Measurements from ENCODE around the gene SNU13. TPM values are rescaled to one million over a fixed set of nuclear protein-coding genes. Genes with fewer than 3 reads are reported as not detected.

The SNU13 gene
- polyA plus RNA-seq, 1 donor from 2014 or later = 192 TPM

GRCh38 chr22:41681616-41682015, 7.1 kb downstream of the SNU13 start:
- Histone ChIP-seq H3K9me3 (ENCODE audit: low read length) (no peaks in the 10 kb centered on the region), H3K9me2 (ENCODE audit: insufficient read depth, low read length) (no peaks in the 10 kb centered on the region), H3K27ac (ENCODE audit: low read length) (peak overlapping the region; percentile 89), H3K79me2 (replicated peaks; ENCODE audit: insufficient read depth, low read length) (peaks cover 22% of the 10 kb centered on the region), H3K9ac (ENCODE audit: low read length) (peak overlapping the region; percentile 76), H3K4me3 (ENCODE audit: low read length) (peak overlapping the region; percentile 79), H2AFZ (ENCODE audit: low read depth, low read length) (no peak overlapping the region), H3K4me2 (ENCODE audit: low read length) (peak overlapping the region; percentile 44), H3F3A (ENCODE audit: insufficient read depth, low read length, poor library complexity, severe bottlenecking) (no peaks in the 10 kb centered on the region), H4K20me1 (ENCODE audit: insufficient read depth) (no peaks in the 10 kb centered on the region), H3K27me3 (ENCODE audit: insufficient read depth, low read depth, low read length) (no peaks in the 10 kb centered on the region), H3K36me3 (ENCODE audit: insufficient read depth, low read length) (no peaks in the 10 kb centered on the region)
- TF ChIP-seq RAD21 (conservative IDR thresholded peaks at IDR 0.05) = no peak

DNA sequence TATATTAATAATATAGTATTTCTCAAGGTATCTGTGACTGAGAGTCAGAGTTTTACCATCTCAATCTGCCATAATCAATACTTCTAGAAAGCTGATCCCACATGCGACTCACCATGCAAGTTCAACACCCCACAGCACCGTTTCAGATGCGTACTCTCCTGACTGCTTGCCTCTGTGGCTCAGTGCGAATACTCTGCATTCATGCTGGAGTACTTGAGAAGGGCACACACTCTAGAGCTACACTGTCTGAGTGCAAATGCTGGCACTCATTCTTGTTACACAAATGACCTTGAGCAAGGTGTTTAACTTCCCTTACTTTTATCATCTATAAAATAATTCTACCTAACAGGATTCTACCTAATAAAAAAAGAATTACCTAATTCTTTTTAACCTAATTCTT, 12.5 kb downstream of the SNU13 start:
- H3K4me2 ChIP-seq (ENCODE audit: low read length) = no peak overlapping the region
- H3K36me3 ChIP-seq (ENCODE audit: insufficient read depth, low read length) = no peaks in the 10 kb centered on the region
- H3K27me3 ChIP-seq (ENCODE audit: insufficient read depth, low read depth, low read length) = no peaks in the 10 kb centered on the region
- H3K4me3 ChIP-seq (ENCODE audit: low read length) = no peak overlapping the region
- no peak overlapping the region for H2AFZ ChIP-seq (ENCODE audit: low read depth, low read length)
- H3K9me3 ChIP-seq (ENCODE audit: low read length) = no peaks in the 10 kb centered on the region
- no peak overlapping the region for H3K27ac ChIP-seq (ENCODE audit: low read length)
- H3K79me2 ChIP-seq (replicated peaks; ENCODE audit: insufficient read depth, low read length) = peaks cover 7% of the 10 kb centered on the region
- no peak overlapping the region for H3K9ac ChIP-seq (ENCODE audit: low read length)
- H3F3A ChIP-seq (ENCODE audit: insufficient read depth, low read length, poor library complexity, severe bottlenecking) = no peaks in the 10 kb centered on the region
- H4K20me1 ChIP-seq (ENCODE audit: insufficient read depth) = no peaks in the 10 kb centered on the region
- TF ChIP-seq, protein P1, sequence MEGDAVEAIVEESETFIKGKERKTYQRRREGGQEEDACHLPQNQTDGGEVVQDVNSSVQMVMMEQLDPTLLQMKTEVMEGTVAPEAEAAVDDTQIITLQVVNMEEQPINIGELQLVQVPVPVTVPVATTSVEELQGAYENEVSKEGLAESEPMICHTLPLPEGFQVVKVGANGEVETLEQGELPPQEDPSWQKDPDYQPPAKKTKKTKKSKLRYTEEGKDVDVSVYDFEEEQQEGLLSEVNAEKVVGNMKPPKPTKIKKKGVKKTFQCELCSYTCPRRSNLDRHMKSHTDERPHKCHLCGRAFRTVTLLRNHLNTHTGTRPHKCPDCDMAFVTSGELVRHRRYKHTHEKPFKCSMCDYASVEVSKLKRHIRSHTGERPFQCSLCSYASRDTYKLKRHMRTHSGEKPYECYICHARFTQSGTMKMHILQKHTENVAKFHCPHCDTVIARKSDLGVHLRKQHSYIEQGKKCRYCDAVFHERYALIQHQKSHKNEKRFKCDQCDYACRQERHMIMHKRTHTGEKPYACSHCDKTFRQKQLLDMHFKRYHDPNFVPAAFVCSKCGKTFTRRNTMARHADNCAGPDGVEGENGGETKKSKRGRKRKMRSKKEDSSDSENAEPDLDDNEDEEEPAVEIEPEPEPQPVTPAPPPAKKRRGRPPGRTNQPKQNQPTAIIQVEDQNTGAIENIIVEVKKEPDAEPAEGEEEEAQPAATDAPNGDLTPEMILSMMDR (IDR thresholded peaks at IDR 0.05; ENCODE audit: poor library complexity, severe bottlenecking) = no peak
- no peak for TF ChIP-seq TAF1 (IDR thresholded peaks at IDR 0.05; ENCODE audit: low read depth)
- TF ChIP-seq EZH2 (IDR thresholded peaks at IDR 0.05; ENCODE audit: borderline replicate concordance, insufficient read depth, low read length, poor library complexity, severe bottlenecking) = no peak
- TF ChIP-seq EP300 (conservative IDR thresholded peaks at IDR 0.05; ENCODE audit: poor library complexity, severe bottlenecking) = no peak
- TF ChIP-seq SMC3 (conservative IDR thresholded peaks at IDR 0.05; ENCODE audit: poor library complexity) = no peak
- TF ChIP-seq POLR2AphosphoS5 (IDR thresholded peaks at IDR 0.05) = no peak
- no peak for TF ChIP-seq REST (IDR thresholded peaks at IDR 0.05; ENCODE audit: borderline replicate concordance)
- no peak for TF ChIP-seq RAD21 (conservative IDR thresholded peaks at IDR 0.05)
- TF ChIP-seq MXI1 (conservative IDR thresholded peaks at IDR 0.05; ENCODE audit: poor library complexity, severe bottlenecking) = no peak
- H3K9me2 ChIP-seq (ENCODE audit: insufficient read depth, low read length) = no peaks in the 10 kb centered on the region

GRCh38 chr22:41674846-41675340, 13.8 kb downstream of the SNU13 start:
- Histone ChIP-seq H3K9me2 (ENCODE audit: insufficient read depth, low read length) (no peaks in the 10 kb centered on the region), H3K36me3 (ENCODE audit: insufficient read depth, low read length) (no peaks in the 10 kb centered on the region), H3K27me3 (ENCODE audit: insufficient read depth, low read depth, low read length) (no peaks in the 10 kb centered on the region), H3F3A (ENCODE audit: insufficient read depth, low read length, poor library complexity, severe bottlenecking) (no peaks in the 10 kb centered on the region), H4K20me1 (ENCODE audit: insufficient read depth) (no peaks in the 10 kb centered on the region), H3K4me3 (ENCODE audit: low read length) (no peak overlapping the region), H3K4me2 (ENCODE audit: low read length) (no peak overlapping the region), H2AFZ (ENCODE audit: low read depth, low read length) (no peak overlapping the region), H3K27ac (ENCODE audit: low read length) (no peak overlapping the region), H3K79me2 (replicated peaks; ENCODE audit: insufficient read depth, low read length) (no peaks in the 10 kb centered on the region), H3K9ac (ENCODE audit: low read length) (no peak overlapping the region), H3K9me3 (ENCODE audit: low read length) (no peaks in the 10 kb centered on the region)
- TF ChIP-seq SMC3 (conservative IDR thresholded peaks at IDR 0.05; ENCODE audit: poor library complexity) (no peak), EP300 (conservative IDR thresholded peaks at IDR 0.05; ENCODE audit: poor library complexity, severe bottlenecking) (no peak), EZH2 (IDR thresholded peaks at IDR 0.05; ENCODE audit: borderline replicate concordance, insufficient read depth, low read length, poor library complexity, severe bottlenecking) (no peak), TAF1 (IDR thresholded peaks at IDR 0.05; ENCODE audit: low read depth) (no peak), MXI1 (conservative IDR thresholded peaks at IDR 0.05; ENCODE audit: poor library complexity, severe bottlenecking) (no peak), REST (IDR thresholded peaks at IDR 0.05; ENCODE audit: borderline replicate concordance) (no peak), RAD21 (conservative IDR thresholded peaks at IDR 0.05) (no peak), POLR2AphosphoS5 (IDR thresholded peaks at IDR 0.05) (no peak)
- TF ChIP-seq, protein P1 (IDR thresholded peaks at IDR 0.05; ENCODE audit: poor library complexity, severe bottlenecking) = no peak

Measured in neural cell (in vitro differentiated cells).